H1 (cell line): ENCODE results near the gene NAV2. TPM values are rescaled to one million over a fixed set of nuclear protein-coding genes. Genes with fewer than 3 reads are reported as not detected.

Source experiments
- CHD7 ChIP-seq: fragments of 300-600 bp; sonication (generic); IDR thresholded peaks from 2 replicates; pipeline ENCODE4 v1.7.1; 2012; ENCODE audit warnings: low read length, moderate library complexity, mild to moderate bottlenecking, inconsistent platforms; ENCODE audit not compliant: insufficient replicate concordance
- polyA plus RNA-seq, 7 experiments: library from polyadenylated mRNA; depleted of rRNA in 3 of 7; stranded (reverse) in 5 of 7; unstranded in 2 of 7; fragments of >200 nt in 5 of 7; fragments of 200-250 nt in 2 of 7; gene quantifications; 1 replicate in 5 of 7; 2 replicates in 1 of 7; 4 replicates in 1 of 7; pipeline versions ENCODE4 v1.2.1 to v1.2.3, GENCODE V29; 2011 to 2013; ENCODE audit warnings: missing spikeins in 2 of 7, mixed read lengths in 2 of 7
- total RNA-seq: library from RNA; stranded (reverse); fragmentation: NEBNext Ultra II Directional; extraction: Animal tissue kit (Norgen Biotek cat#: 25700); gene quantifications from 2 replicates; pipeline ENCODE4 v1.2.1, GENCODE V29; 2021

The NAV2 gene
- total and polyA plus RNA-seq, 2 of the 8 experiments (the other 6 are each of a cell fraction or from before 2014, with no cell fraction given): 35.6 to 73.6 TPM

GRCh38 chr11:20015529-20016427 is 303.1 kb downstream of the NAV2 start (continued):
- TF ChIP-seq CHD7: peak; percentile 82
- TF ChIP-seq, all 59 proteins: peak for 1
